Naive thymus-derived CD8-positive, alpha-beta T cell (primary cell): ENCODE results near the gene ASAP3. TPM values are rescaled to one million over a fixed set of nuclear protein-coding genes. Genes with fewer than 3 reads are reported as not detected.

Experiments used
- ATAC-seq, 2 donors: fragments of 150-1000 bp; cut with Tn5 transposase in 1 of 2; sonication (Bioruptor Pico), chemical (Tn5 transposase) in 1 of 2; 1 replicate in 1 of 2; 2 replicates in 1 of 2; pipeline ENCODE4 v1.10.0; 2021; ENCODE audit warnings: mild to moderate bottlenecking in 2 of 2, moderate library complexity in 2 of 2
- POLR2A ChIA-PET: fragments of 350-600 bp; sonication (Branson Sonifier 250); formaldehyde crosslinking; loops from one replicate; lab custom pipeline; 2021; ENCODE audit warnings: antibody characterized with exemption; lab: Charles Lee
- DNase-seq, 10 donors: peaks; one replicate each; pipeline versions ENCODE4 v3.0.0 to v3.0.0-alpha.2; 2020 to 2022
- H3K27ac Mint-ChIP-seq, 10 donors: one replicate each; pipeline ENCODE4 v1.8.0; 2020 to 2022; ENCODE audit warnings: mild to moderate bottlenecking in 10 of 10, mixed read lengths in 10 of 10, moderate library complexity in 4 of 10, inconsistent platforms in 1 of 10
- H3K27me3 Mint-ChIP-seq, 5 donors: one replicate each; pipeline ENCODE4 v1.8.0; 2021 to 2022; ENCODE audit warnings: mixed read lengths in 5 of 5
- H3K36me3 Mint-ChIP-seq, 3 donors: one replicate each; pipeline ENCODE4 v1.8.0; 2020 to 2022; ENCODE audit warnings: mixed read lengths in 3 of 3, mild to moderate bottlenecking in 2 of 3, inconsistent platforms in 1 of 3
- H3K4me1 Mint-ChIP-seq, 4 donors: one replicate each; pipeline ENCODE4 v1.8.0; 2021 to 2022; ENCODE audit warnings: mixed read lengths in 4 of 4
- H3K4me3 Mint-ChIP-seq, 10 donors: one replicate each; pipeline ENCODE4 v1.8.0; 2020 to 2022; ENCODE audit warnings: mild to moderate bottlenecking in 10 of 10, mixed read lengths in 10 of 10, moderate library complexity in 6 of 10, inconsistent platforms in 1 of 10
- H3K9me3 Mint-ChIP-seq, 9 donors: one replicate each; pipeline ENCODE4 v1.8.0; 2020 to 2022; ENCODE audit warnings: mixed read lengths in 9 of 9, mild to moderate bottlenecking in 3 of 9, inconsistent platforms in 1 of 9, moderate library complexity in 1 of 9
- polyA plus RNA-seq, 3 donors: library from polyadenylated mRNA; unstranded; fragments of 300-500 nt; fragmentation: Illumina TruSeq; gene quantifications; one replicate each; pipeline ENCODE4 v1.2.3, GENCODE V29; 2021
- total RNA-seq, 8 experiments: library from RNA in 2 of 8; stranded (reverse) in 2 of 8; gene quantifications; one replicate each; pipeline ENCODE4 v1.2.3 and lab custom pipeline; 2021 to 2026

ASAP3 gene
- total and polyA plus RNA-seq, 5 experiments from 2014 or later = 0.61 to 2.5 (median 1.2) TPM

DNA sequence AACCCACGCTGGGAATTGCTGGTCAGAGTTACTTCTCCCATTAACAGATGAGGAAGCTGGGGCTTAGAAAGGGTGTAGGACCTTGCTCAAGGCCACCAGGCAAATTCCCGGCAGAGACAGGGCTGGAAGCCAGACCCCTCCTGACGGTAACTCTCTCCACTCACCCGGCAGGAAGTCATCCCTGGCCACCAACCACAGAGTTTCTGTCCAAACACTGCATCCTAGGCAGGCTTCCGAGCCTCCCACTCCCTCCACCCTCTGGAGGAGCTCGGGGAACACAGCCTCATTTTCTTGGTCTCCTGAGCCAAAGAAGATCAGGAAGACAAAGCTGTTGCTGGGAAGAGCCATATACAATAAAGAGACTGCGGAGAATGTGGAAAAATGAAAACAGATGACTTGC lies 89.3 kb downstream of the ASAP3 start:
- ATAC-seq = no peak
- no peaks in the 10 kb centered on the region for H3K9me3 Mint-ChIP-seq
- H3K4me3 Mint-ChIP-seq = no peak overlapping the region
- DNase-seq = no peak
- POLR2A ChIA-PET = interaction anchor here (1.2 kb wide), 1 partner anchor 16 kb away, joined by 3 read pairs; no protein-coding TSS in a partner anchor
- H3K4me1 Mint-ChIP-seq = no peaks in the 10 kb centered on the region
- no peak overlapping the region for H3K27ac Mint-ChIP-seq
- peaks cover 0 to 40% (median 11%) of the 10 kb centered on the region in 3 donors for H3K36me3 Mint-ChIP-seq
- no peaks in the 10 kb centered on the region for H3K27me3 Mint-ChIP-seq

- Mint-ChIP-seq H3K4me1 (no peaks in the 10 kb centered on the region), H3K9me3 (no peaks in the 10 kb centered on the region), H3K4me3 (no peak overlapping the region), H3K27ac (no peak overlapping the region), H3K36me3 (peaks cover 0 to 40% (median 9%) of the 10 kb centered on the region in 3 donors), H3K27me3 (no peaks in the 10 kb centered on the region)
- DNase-seq (no peak), ATAC-seq (no peak)
- POLR2A ChIA-PET = interaction anchor here (0.5 to 1.2 kb wide), 2 partner anchors 16 to 1368 kb away, joined by 3 read pairs; no protein-coding TSS in a partner anchor
These were observed 89.8 kb downstream of the ASAP3 start for GRCh38 chr1:23394181-23394580.

DNA sequence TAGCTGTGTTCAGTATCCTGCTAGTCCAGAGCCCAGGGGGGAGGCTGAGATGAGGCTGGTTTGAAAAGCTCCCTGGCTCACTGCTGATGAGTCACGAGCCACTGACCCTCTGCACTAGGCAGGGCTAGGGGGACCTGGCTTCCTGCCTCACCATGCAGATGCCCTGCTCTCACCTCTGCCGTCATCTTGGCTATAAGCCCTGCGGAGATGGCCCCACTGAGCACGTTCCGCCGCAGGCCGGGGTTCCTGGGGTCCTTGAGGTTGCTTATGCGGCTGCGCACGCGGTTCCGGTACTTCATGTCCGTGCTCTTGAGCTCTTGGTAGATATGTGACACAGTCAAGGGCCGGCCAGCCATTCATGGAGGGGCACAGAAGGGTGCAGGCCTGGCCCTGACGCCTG lies 90.3 kb downstream of the ASAP3 start:
- H3K36me3 Mint-ChIP-seq = peaks cover 0 to 40% (median 8%) of the 10 kb centered on the region in 3 donors
- H3K4me1 Mint-ChIP-seq = no peaks in the 10 kb centered on the region
- no peaks in the 10 kb centered on the region for H3K27me3 Mint-ChIP-seq
- ATAC-seq (no peak), DNase-seq (no peak)
- POLR2A ChIA-PET = interaction anchor here (0.5 kb wide), 1 partner anchor 1367 kb away, joined by 3 read pairs; no protein-coding TSS in a partner anchor
- H3K27ac Mint-ChIP-seq = no peak overlapping the region
- no peak overlapping the region for H3K4me3 Mint-ChIP-seq
- H3K9me3 Mint-ChIP-seq = no peaks in the 10 kb centered on the region

GRCh38 chr1:23392125-23392855 lies 91.7 kb downstream of the ASAP3 start:
- DNase-seq (no peak), ATAC-seq (no peak)
- POLR2A ChIA-PET = no interaction called here
- Mint-ChIP-seq H3K27ac (no peak overlapping the region), H3K4me1 (no peaks in the 10 kb centered on the region), H3K4me3 (no peak overlapping the region), H3K9me3 (no peaks in the 10 kb centered on the region), H3K27me3 (no peaks in the 10 kb centered on the region), H3K36me3 (peaks cover 0 to 34% (median 8%) of the 10 kb centered on the region in 3 donors)

DNA sequence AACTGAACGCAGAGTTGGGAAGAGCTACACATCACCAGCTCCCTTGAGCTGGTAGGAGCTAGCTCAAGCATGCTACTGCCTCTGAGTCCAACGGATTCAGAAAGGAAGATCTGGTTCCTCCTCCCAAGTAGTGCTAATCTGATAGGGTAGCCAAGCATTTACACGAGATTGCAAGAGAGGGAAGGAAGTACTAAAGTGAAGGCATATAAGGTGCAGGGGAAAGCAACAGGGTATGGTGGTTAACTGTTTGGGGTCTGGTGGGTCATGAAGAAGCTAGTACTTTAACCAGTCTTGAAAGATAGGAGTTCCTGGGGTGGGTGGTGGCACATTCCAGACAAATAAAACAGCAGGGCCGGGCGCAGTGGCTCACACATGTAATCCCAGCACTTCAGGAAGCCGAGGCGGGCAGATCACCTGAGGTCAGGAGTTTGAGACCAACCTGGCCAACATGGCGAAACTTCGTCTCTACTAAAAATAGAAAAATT lies 94.1 kb downstream of the ASAP3 start:
- H3K27ac Mint-ChIP-seq = peak overlapping the region in 1 of 10 donors; percentile 75
- H3K4me1 Mint-ChIP-seq = no peaks in the 10 kb centered on the region
- POLR2A ChIA-PET = no interaction called here
- H3K4me3 Mint-ChIP-seq = no peak overlapping the region
- H3K27me3 Mint-ChIP-seq = no peaks in the 10 kb centered on the region
- no peak for ATAC-seq
- DNase-seq = no peak
- H3K9me3 Mint-ChIP-seq = no peaks in the 10 kb centered on the region
- peaks cover 0 to 15% (median 3%) of the 10 kb centered on the region in 3 donors for H3K36me3 Mint-ChIP-seq

- peak overlapping the region in 1 of 10 donors; percentile 7 for H3K27ac Mint-ChIP-seq
- ATAC-seq = no peak
- no peaks in the 10 kb centered on the region for H3K27me3 Mint-ChIP-seq
These were observed 96.5 kb downstream of the ASAP3 start for GRCh38 chr1:23387494-23387893.

DNA sequence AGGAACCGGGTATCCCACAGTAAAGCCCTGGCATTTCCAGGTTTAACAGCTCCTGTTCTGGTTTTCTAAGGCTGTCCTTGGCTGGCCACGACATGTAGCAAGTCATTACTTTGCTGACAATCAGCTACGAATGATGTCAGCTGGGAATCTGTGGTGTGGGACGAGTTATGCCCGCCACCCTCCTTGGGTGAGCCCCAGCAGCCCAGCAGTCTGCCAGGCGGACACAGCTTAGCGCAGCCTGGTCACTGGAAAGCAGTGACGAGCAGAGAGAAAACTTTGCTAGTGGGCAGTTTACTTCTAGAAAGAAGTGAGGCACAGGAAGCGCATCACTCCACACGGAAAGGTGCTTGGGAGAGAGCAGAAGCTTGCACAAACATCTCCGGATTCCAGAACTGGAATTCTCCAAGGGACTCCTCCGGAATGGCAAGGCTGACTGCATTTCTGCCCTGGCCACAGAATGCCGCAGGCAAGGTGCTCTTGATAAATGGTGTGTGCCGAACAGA lies 98.8 kb downstream of the ASAP3 start:
- H3K27me3 Mint-ChIP-seq = no peaks in the 10 kb centered on the region
- DNase-seq (no peak), ATAC-seq (no peak)
- H3K27ac Mint-ChIP-seq = no peak overlapping the region
- no peaks in the 10 kb centered on the region for H3K9me3 Mint-ChIP-seq
- H3K4me1 Mint-ChIP-seq = no peaks in the 10 kb centered on the region
- no peak overlapping the region for H3K4me3 Mint-ChIP-seq
- peaks cover 0 to 39% (median 12%) of the 10 kb centered on the region in 3 donors for H3K36me3 Mint-ChIP-seq
- POLR2A ChIA-PET = no interaction called here

More at GRCh38 chr1:23387494-23387893, 96.5 kb downstream of the ASAP3 start:
- no peaks in the 10 kb centered on the region for H3K9me3 Mint-ChIP-seq
- H3K4me3 Mint-ChIP-seq = no peak overlapping the region
- H3K36me3 Mint-ChIP-seq = peaks cover 0 to 20% (median 7%) of the 10 kb centered on the region in 3 donors
- no peak for DNase-seq
- H3K4me1 Mint-ChIP-seq = no peaks in the 10 kb centered on the region
- POLR2A ChIA-PET = no interaction called here

- H3K9me3 Mint-ChIP-seq = no peaks in the 10 kb centered on the region
- no peaks in the 10 kb centered on the region for H3K4me1 Mint-ChIP-seq
- no peak for ATAC-seq
- POLR2A ChIA-PET = interaction anchor here (0.7 kb wide), 2 partner anchors 74 to 1863 kb away, joined by 3 to 6 read pairs; no protein-coding TSS in a partner anchor
- H3K27me3 Mint-ChIP-seq = no peaks in the 10 kb centered on the region
- H3K27ac Mint-ChIP-seq = peak overlapping the region in 2 of 10 donors; percentile 12 to 62
- no peak for DNase-seq
- no peak overlapping the region for H3K4me3 Mint-ChIP-seq
- H3K36me3 Mint-ChIP-seq = peaks cover 0 to 39% (median 12%) of the 10 kb centered on the region in 3 donors
These were observed 99.5 kb downstream of the ASAP3 start for GRCh38 chr1:23384312-23385058.

GRCh38 chr1:23383577-23384311 lies 100.2 kb downstream of the ASAP3 start:
- ATAC-seq = no peak
- Mint-ChIP-seq H3K36me3 (peaks cover 0 to 39% (median 12%) of the 10 kb centered on the region in 3 donors), H3K9me3 (no peaks in the 10 kb centered on the region)

GRCh38 chr1:23381233-23381885 lies 102.6 kb downstream of the ASAP3 start:
- no peaks in the 10 kb centered on the region for H3K27me3 Mint-ChIP-seq
- H3K36me3 Mint-ChIP-seq = peaks cover 0 to 35% (median 12%) of the 10 kb centered on the region in 3 donors
- H3K27ac Mint-ChIP-seq = peak overlapping the region in 1 of 10 donors; percentile 24
- POLR2A ChIA-PET = interaction anchor here (0.5 kb wide), 1 partner anchor 1131 kb away, joined by 3 read pairs; no protein-coding TSS in a partner anchor
- ATAC-seq (no peak), DNase-seq (no peak)
- H3K9me3 Mint-ChIP-seq = no peaks in the 10 kb centered on the region
- no peak overlapping the region for H3K4me3 Mint-ChIP-seq
- H3K4me1 Mint-ChIP-seq = no peaks in the 10 kb centered on the region

More at GRCh38 chr1:23383577-23384311, 100.2 kb downstream of the ASAP3 start:
- no peak overlapping the region for H3K4me3 Mint-ChIP-seq
- no peaks in the 10 kb centered on the region for H3K27me3 Mint-ChIP-seq
- POLR2A ChIA-PET = interaction anchor here (0.6 to 0.7 kb wide), 3 partner anchors 75 to 1864 kb away, joined by 3 to 6 read pairs (median 6); no protein-coding TSS in a partner anchor
- peak overlapping the region in 4 of 10 donors; percentile 9 to 62 (median 24) for H3K27ac Mint-ChIP-seq
- no peaks in the 10 kb centered on the region for H3K4me1 Mint-ChIP-seq
- no peak for DNase-seq

DNA sequence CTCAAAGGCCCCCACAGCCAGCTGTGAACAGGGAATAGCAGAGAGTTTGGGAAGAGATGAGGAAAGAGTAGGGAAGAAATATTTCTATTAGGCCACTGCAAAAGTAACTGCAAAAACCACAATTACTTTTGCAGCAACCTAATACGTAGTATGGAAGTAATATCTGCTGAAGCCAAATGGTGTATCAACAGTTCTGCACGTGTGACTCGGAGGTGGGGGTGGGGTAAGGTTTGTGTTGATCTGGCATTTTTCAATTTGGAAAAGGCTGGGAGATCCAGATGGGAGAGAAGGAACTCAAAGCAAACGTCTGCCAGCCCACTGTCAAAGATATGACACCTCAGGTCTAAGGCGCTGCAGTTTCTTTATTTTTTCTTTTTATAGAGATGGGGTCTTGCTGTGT lies 103.3 kb downstream of the ASAP3 start:
- Mint-ChIP-seq H3K9me3 (no peaks in the 10 kb centered on the region), H3K4me3 (no peak overlapping the region), H3K36me3 (peaks cover 0 to 35% (median 12%) of the 10 kb centered on the region in 3 donors), H3K27me3 (no peaks in the 10 kb centered on the region), H3K4me1 (no peaks in the 10 kb centered on the region), H3K27ac (peak overlapping the region in 1 of 10 donors; percentile 9)
- POLR2A ChIA-PET = no interaction called here
- no peak for ATAC-seq
- DNase-seq = no peak
